Measurements from ENCODE around the gene ROR2. TPM values are rescaled to one million over a fixed set of nuclear protein-coding genes. Genes with fewer than 3 reads are reported as not detected.

The ROR2 gene
- total RNA-seq, 3 donors from 2014 or later, result 3.9 to 56.0 (median 6.5) TPM

DNA sequence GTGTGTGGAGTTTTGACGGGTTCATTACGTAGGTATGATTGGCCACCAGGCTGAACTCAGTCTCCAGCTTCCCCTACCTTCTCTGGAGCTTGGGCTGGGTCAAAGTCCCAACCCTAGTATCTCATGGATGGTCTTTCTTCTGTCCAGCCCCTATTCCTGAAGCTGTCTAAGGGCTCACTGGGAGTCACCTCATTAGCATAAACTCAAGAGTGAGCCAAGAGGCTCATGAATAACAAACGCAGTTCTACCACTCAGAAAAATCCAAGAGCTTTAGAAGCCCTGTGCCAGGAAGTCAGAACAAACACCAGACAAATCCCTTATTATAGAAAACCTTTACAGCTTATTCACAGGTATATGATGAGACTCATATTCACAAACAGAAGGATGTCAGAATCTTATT, 346.1 kb downstream of the ROR2 start:
- ATAC-seq (no peak), DNase-seq (no peak)

DNA sequence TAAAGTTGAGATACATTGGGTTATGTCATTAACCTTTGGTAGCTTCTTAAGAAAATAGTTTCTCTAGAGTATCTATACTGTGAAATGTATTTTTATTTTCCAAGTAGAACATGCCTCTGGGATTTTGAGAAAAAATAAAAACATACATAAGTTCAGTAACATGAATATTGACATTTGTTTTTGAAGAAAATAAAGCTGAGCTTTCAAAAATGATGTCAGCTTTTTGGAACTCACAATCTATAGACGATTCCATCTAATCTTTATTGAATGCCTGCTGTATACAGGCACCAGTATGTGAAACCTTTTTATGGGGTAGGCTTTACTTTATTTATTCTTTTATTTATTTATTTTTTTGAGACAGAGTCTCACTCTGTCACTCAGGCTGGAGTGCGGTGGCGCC, 350.5 kb downstream of the ROR2 start:
- TF ChIP-seq, protein P1, sequence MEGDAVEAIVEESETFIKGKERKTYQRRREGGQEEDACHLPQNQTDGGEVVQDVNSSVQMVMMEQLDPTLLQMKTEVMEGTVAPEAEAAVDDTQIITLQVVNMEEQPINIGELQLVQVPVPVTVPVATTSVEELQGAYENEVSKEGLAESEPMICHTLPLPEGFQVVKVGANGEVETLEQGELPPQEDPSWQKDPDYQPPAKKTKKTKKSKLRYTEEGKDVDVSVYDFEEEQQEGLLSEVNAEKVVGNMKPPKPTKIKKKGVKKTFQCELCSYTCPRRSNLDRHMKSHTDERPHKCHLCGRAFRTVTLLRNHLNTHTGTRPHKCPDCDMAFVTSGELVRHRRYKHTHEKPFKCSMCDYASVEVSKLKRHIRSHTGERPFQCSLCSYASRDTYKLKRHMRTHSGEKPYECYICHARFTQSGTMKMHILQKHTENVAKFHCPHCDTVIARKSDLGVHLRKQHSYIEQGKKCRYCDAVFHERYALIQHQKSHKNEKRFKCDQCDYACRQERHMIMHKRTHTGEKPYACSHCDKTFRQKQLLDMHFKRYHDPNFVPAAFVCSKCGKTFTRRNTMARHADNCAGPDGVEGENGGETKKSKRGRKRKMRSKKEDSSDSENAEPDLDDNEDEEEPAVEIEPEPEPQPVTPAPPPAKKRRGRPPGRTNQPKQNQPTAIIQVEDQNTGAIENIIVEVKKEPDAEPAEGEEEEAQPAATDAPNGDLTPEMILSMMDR (IDR thresholded peaks at IDR 0.05), result no peak
- ATAC-seq (no peak), DNase-seq (no peak)
- Histone ChIP-seq H3K4me3 (no peak overlapping the region), H3K9me3 (no peaks in the 10 kb centered on the region), H3K36me3 (ENCODE audit: low read depth) (no peaks in the 10 kb centered on the region), H3K4me1 (ENCODE audit: low read depth) (no peaks in the 10 kb centered on the region)
- intact Hi-C loops (cut with DNase I, micrococcal nuclease), result no loop called here

More for the DNA sequence above, 346.1 kb downstream of the ROR2 start:
- peaks cover 7% of the 10 kb centered on the region for H3K4me1 ChIP-seq (ENCODE audit: low read depth)
- H3K9me3 ChIP-seq, result no peaks in the 10 kb centered on the region
- intact Hi-C loops (cut with DNase I, micrococcal nuclease), result no loop called here
- H3K4me3 ChIP-seq, result no peak overlapping the region
- TF ChIP-seq, protein P1 (IDR thresholded peaks at IDR 0.05), result no peak
- no peaks in the 10 kb centered on the region for H3K36me3 ChIP-seq (ENCODE audit: low read depth)

DNA sequence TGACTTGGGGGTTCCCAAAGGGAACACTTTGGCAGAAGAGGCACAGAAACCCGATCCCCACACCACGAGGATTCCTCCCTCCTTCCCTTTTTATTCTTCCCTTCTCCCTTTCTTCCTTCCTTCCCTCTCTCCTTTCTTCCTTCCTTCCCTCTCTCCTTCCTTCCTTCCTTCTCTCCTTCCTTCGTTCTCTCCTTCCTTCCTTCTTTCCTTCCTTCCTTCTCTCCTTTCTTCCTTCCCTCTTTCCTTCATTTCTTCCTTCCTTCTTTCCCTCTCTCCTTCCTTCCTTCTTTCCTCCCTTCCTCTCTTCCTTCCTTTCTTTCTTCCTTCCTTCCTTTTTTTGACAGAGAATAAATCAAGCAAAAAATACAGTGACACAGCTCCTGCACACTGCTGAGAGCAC, 358.4 kb downstream of the ROR2 start:
- DNase-seq (no peak), ATAC-seq (no peak)
- TF ChIP-seq, protein P1 (IDR thresholded peaks at IDR 0.05), result no peak
- intact Hi-C loops (cut with DNase I, micrococcal nuclease), result no loop called here
- no peaks in the 10 kb centered on the region for H3K4me1 ChIP-seq (ENCODE audit: low read depth)
- no peak overlapping the region for H3K4me3 ChIP-seq
- H3K36me3 ChIP-seq (ENCODE audit: low read depth), result no peaks in the 10 kb centered on the region
- H3K9me3 ChIP-seq, result no peaks in the 10 kb centered on the region

DNA sequence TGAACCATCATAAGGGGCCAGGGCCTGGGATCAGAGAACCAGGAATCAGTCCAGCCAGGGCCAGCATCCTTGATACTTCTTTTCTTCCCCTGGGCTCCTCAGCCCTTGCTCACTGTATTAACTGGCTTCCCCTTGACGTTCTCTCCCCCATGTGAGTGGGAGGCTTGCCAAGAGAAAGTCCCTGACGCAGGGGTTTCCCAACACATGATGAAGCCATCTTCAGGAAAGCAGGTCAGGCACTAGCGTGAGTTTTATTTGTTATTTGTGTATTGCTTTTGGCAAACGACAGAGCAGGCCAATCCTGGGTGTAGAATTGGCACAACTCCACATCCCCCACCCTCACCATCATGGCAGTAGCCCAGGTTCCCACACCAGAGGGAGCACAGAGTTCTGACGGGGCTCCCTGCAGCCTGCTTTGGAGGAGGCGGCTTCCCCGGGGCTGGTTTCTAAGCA, 360.9 kb downstream of the ROR2 start:
- Histone ChIP-seq H3K4me3 (no peak overlapping the region), H3K9me3 (no peaks in the 10 kb centered on the region), H3K36me3 (ENCODE audit: low read depth) (no peaks in the 10 kb centered on the region), H3K4me1 (ENCODE audit: low read depth) (no peaks in the 10 kb centered on the region)
- TF ChIP-seq, protein P1 (IDR thresholded peaks at IDR 0.05), result no peak
- intact Hi-C loops (cut with DNase I, micrococcal nuclease), result no loop called here
- ATAC-seq (no peak), DNase-seq (peak in 1 of 3 donors; percentile 14)

DNA sequence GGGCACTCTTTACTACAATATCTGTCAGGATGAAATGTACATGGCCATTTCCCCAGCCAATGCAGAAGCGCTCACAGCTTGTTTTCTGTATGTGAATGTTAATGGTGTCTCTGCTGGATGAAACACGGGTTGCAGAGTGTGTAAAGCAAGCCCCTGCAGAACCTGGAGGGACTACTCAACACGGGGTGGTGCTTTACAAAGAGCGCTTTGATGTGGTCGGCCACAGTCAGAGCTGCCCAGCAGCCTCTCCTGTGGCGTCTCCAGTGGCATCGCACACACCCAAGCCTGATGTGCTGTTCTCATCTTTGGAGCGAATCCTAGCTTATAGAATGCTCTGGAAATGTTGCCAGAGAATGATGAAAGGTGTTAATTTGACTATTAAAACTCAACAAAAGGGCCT, 363.7 kb downstream of the ROR2 start:
- intact Hi-C loops (cut with DNase I, micrococcal nuclease), result no loop called here
- Histone ChIP-seq H3K36me3 (ENCODE audit: low read depth) (no peaks in the 10 kb centered on the region), H3K9me3 (no peaks in the 10 kb centered on the region), H3K4me3 (no peak overlapping the region), H3K4me1 (ENCODE audit: low read depth) (no peaks in the 10 kb centered on the region)
- no peak for ATAC-seq
- no peak for DNase-seq
- TF ChIP-seq, protein P1 (IDR thresholded peaks at IDR 0.05), result no peak

DNA sequence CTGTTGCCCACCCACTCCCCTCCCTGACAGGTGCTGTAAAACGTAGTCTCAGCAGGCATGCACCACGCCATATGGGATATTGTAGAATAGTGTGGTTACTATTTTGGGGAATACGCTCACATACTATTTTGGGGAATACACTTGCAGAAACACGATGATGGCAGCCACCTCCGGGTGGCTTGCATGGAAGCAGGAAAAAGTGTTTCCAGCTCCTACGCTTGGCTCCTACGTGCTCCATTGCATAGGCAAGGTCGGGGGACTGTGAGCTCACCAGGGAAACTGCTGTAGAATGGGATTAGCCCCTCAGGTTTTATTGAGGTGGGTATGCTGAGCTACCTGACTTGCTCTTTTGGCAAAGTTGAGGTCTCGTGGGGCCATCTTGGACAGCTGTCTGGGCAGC, 366.1 kb downstream of the ROR2 start:
- no peak for DNase-seq
- intact Hi-C loops (cut with DNase I, micrococcal nuclease), result no loop called here
- TF ChIP-seq, protein P1 (IDR thresholded peaks at IDR 0.05), result no peak
- Histone ChIP-seq H3K36me3 (ENCODE audit: low read depth) (no peaks in the 10 kb centered on the region), H3K4me3 (no peak overlapping the region), H3K9me3 (no peaks in the 10 kb centered on the region), H3K4me1 (ENCODE audit: low read depth) (no peaks in the 10 kb centered on the region)
- no peak for ATAC-seq

Data from mucosa of descending colon (tissue), 3 donors.